Stimulated activated naive CD4-positive, alpha-beta T cell treated with Interleukin-2 at 50 U/mL for 16 hours (primary cell): ENCODE measurements around the gene IRF2BP1.

Experiments used
- DNase-seq: peaks from one replicate; lab custom pipeline; 2025; lab: John Stamatoyannopoulos, UW

The IRF2BP1 gene

GRCh38 chr19:45885556-45886426, at the start of gene IRF2BP1:
TSS of gene IRF2BP1 (minus strand) at chr19:45886141. CDS start at chr19:45885774, 367 bp downstream.
- DNase-seq = peak; percentile 88

GRCh38 chr19:45935267-45935666, 49.3 kb upstream of the IRF2BP1 start:
- no peak for DNase-seq

GRCh38 chr19:45934551-45935230, 48.8 kb upstream of the IRF2BP1 start:
- DNase-seq = no peak

GRCh38 chr19:45933759-45934158, 47.8 kb upstream of the IRF2BP1 start:
- DNase-seq = no peak

- DNase-seq = no peak
Measured at GRCh38 chr19:45931055-45931454, 45.1 kb upstream of the IRF2BP1 start.

GRCh38 chr19:45929247-45929646, 43.3 kb upstream of the IRF2BP1 start:
- DNase-seq = no peak

- DNase-seq = peak; percentile 84
Measured at GRCh38 chr19:45927565-45928261, 41.8 kb upstream of the IRF2BP1 start.

- DNase-seq = no peak
Measured at GRCh38 chr19:45924891-45925447, 39.0 kb upstream of the IRF2BP1 start.

GRCh38 chr19:45922281-45922680, 36.3 kb upstream of the IRF2BP1 start:
- no peak for DNase-seq

- DNase-seq = no peak
Measured at GRCh38 chr19:45920458-45920857, 34.5 kb upstream of the IRF2BP1 start.

- no peak for DNase-seq
Measured at GRCh38 chr19:45919678-45920077, 33.7 kb upstream of the IRF2BP1 start.

- no peak for DNase-seq
Measured at GRCh38 chr19:45918721-45919120, 32.8 kb upstream of the IRF2BP1 start.

GRCh38 chr19:45917421-45918091, 31.6 kb upstream of the IRF2BP1 start:
- no peak for DNase-seq

GRCh38 chr19:45913874-45914830, 28.2 kb upstream of the IRF2BP1 start, which contains the start of gene NANOS2:
TSS of gene NANOS2 (minus strand) at chr19:45914778. CDS start at chr19:45914693, 85 bp downstream.
- no peak for DNase-seq

- DNase-seq = no peak
Measured at GRCh38 chr19:45911291-45911690, 25.4 kb upstream of the IRF2BP1 start.

- no peak for DNase-seq
Measured at GRCh38 chr19:45908956-45909355, 23.0 kb upstream of the IRF2BP1 start.

GRCh38 chr19:45906221-45906620, 20.3 kb upstream of the IRF2BP1 start:
- no peak for DNase-seq

GRCh38 chr19:45905011-45905410, 19.1 kb upstream of the IRF2BP1 start:
- no peak for DNase-seq

- peak; percentile 97 for DNase-seq
Measured at GRCh38 chr19:45902651-45903625, 17.0 kb upstream of the IRF2BP1 start.
